Hindlimb muscle (tissue), 1 donor: ENCODE results near the gene ROMO1. TPM values are rescaled to one million over a fixed set of nuclear protein-coding genes. Genes with fewer than 3 reads are reported as not detected.
"Not testable (repeated sequence)": the region's sequence is repeated elsewhere in the genome, so short reads cannot be mapped to it uniquely, and the experiment has no call there.

Experiments
- DNase-seq: peaks from one replicate; pipeline ENCODE4 v3.0.0-alpha.2; 2013
- polyA plus RNA-seq: library from polyadenylated mRNA; unstranded; fragments of 120-200 nt; gene quantifications from one replicate; pipeline ENCODE4 v1.2.1, GENCODE V29; 2013; ENCODE audit not compliant: insufficient read length

ROMO1 gene
- polyA plus RNA-seq, 1 donor = 76.7 TPM

GRCh38 chr20:35731862-35732643 lies 32.8 kb downstream of the ROMO1 start:
- DNase-seq = no peak

DNA sequence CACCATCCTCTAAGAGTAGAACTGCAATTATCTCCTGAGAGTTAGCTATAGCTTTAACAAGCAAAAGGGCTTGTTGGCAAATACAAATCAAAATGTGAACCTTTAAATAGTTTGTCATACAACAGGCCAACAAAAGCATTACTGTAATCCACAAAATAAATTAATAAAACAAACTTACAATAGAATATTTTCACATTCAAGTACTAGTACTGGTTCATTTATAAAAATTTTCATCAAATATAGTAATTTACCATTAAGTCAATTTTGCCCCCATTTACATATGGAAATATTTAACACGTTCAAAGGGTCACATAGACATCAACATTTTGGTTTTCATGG lies 33.4 kb downstream of the ROMO1 start:
- no peak for DNase-seq

GRCh38 chr20:35734374-35734773 lies 35.2 kb downstream of the ROMO1 start:
- no peak for DNase-seq

- no peak for DNase-seq
Measured at GRCh38 chr20:35734777-35735649, 35.8 kb downstream of the ROMO1 start.

DNA sequence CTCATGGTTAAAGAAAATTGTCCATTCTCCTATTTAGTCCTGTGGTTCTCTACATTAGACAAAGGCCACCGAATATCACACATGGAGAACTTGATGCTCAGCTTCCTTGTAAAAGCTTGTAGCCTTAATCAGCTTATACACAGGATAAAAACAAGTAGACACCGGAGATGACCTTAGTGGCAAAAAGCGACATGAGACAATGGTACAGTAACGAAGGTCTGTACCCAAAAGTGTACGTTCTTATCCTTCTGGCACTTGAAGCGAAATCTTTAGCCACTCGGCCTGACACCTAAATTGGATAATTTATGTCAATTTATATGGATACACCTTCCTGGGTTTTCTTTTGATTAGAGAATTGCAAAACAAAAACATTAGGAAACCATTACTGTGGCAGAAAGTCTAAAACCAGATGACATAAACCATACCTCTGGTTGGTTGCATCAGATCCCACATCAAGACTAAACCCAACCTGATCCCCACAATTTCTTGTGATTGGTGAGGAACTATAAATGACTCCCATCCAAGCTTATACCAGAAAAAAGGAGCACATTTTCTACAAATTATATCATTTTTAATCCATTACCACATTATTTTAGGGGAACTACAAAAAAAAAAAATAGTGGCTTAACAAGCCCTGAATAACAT lies 36.7 kb downstream of the ROMO1 start:
- DNase-seq = no peak

DNA sequence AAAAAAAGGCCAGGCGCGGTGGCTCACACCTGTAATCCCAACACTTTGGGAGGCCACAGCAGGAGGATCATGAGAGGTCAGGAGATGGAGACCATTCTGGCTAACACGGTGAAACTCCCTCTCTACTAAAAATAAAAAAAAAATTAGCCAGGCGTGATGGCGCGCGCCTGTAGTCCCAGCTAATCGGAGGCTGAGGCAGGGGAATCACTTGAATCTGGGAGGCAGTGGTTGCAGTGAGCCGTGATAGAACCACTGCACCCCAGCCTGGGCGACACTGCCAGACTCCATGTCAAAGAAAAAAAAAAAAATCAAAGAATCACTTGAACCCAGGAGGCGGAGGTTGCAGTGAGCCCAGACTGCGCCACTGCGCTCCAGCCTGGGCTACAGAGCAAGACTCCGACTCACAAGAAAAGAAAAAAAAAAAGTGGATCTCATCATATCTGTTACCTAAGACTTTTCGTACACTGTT lies 38.7 kb downstream of the ROMO1 start:
- DNase-seq = no peak

GRCh38 chr20:35738410-35739179 lies 39.4 kb downstream of the ROMO1 start:
- DNase-seq = no peak

DNA sequence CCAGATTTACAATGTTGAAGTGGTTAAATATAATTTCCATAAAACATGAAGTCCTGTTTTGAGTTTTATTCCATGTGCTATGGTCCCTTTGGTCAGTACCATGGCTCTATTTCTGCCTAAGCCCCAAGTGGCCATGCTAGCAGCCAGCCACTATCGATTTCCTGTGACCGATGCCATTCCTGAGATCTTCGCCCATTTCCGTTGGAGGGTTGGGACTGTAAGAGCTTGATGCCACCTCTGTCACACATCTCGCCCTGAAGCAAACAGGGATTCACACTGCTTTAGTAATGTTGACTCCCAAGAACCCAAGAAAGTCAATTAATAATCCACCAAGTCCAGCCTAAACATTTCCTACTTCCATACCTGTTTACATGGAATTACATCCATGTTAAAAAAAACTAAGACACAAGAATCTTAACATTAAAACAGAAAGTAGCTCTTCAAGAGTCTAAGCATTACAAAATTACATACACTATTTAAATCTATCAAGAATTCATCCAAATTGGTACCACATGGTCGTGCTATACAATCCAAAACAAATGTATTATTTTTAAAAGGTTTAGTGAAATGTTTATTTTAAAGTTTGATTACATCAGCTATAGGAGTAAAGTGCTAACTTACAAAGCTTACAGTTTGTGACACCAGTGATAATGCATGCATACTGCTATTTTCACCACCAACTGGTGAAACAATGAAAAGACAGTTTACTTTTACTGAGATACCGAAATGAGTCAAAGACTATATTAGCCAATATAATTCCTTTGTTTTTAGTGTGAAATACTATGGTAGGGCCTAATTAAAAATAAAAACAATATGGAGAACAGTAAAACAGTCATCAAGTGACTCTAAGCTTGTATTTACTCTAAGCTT lies 40.3 kb downstream of the ROMO1 start:
- no peak for DNase-seq

DNA sequence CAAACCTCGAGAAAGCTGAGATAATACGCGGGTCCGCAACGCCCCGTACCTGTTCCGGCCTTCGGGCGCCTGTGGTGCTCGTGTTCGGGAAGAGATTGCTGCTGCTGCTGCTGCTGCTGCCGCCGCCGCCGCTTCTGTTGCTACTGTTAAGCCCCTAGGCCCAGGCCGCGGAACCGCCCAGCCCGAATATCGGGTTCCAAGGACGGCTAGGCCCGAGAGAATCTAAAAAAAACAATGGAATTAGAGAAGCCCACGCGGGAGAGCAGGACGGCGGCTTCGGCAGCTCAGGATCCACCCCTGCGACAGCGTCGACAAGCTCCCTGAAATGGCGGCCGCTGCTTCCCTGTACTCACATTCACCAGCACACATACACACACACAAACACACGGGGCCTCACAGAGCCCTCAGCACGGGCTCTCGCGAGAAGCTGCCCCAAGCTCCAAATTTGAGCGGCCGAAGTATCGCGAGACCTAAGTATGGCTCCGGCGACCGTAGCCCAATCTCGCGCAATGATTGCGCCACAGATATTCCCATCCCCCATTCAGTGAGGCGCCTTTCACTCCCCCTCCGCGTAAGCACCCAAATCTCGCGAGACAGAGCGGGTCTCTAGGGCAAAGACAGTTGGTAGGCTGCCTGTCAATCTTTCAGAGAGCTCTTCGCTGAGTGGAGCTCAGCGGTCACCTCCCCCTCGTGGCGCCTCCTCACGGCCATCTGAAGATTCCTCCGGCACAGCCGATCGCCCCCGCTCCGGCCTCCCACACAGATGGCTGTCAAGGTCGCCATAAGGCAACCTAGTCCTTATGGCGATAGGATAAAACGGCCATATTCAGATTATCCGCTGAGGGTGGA lies 42.9 kb downstream of the ROMO1 start, which contains the start of gene RBM39:
TSS of gene RBM39 (minus strand) at position 369 of the 849 bp plus-strand sequence. CDS start 1,386 bp downstream, outside the sequence.
- peak; percentile 100 for DNase-seq

- DNase-seq = no peak
Measured at GRCh38 chr20:35742741-35743523, 43.7 kb downstream of the ROMO1 start.

- no peak for DNase-seq
Measured at GRCh38 chr20:35743693-35744491, 44.7 kb downstream of the ROMO1 start.

DNA sequence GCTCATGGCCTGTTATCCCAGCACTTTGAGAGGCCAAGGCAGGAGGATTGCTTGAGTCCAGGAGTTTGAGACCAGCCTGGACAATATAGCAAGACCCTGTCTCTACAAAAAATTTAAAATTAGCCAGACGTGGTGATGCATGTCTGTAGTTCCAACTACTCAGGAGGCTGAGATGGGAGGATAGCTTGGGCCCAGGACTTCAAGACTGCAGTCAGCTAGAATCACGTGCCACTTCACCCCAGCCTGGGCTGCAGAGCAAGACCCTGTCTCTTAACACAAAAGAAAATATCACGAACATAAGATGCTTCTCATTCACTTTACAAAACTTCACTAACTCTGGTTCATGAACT lies 45.3 kb downstream of the ROMO1 start:
- not testable (repeated sequence) for DNase-seq

Other genes starting within 250 kb of the ROMO1 start
- 31.0 TPM for gene CEP250, start 243.8 kb upstream of the ROMO1 start, polyA plus RNA-seq
- gene C20orf173, start 169.8 kb upstream of the ROMO1 start, polyA plus RNA-seq = not detected
- 218 TPM for gene ERGIC3, start 157.3 kb upstream of the ROMO1 start, polyA plus RNA-seq
- gene SPAG4, start 83.6 kb upstream of the ROMO1 start, polyA plus RNA-seq = 3.7 TPM
- 144 TPM for gene CPNE1, start 34.5 kb upstream of the ROMO1 start, polyA plus RNA-seq
- gene RBM12, start 34.5 kb upstream of the ROMO1 start, polyA plus RNA-seq = 49.3 TPM
- gene NFS1, start 53 bp upstream of the ROMO1 start, polyA plus RNA-seq = 16.1 TPM
- gene RBM39, start 42.9 kb downstream of the ROMO1 start, polyA plus RNA-seq = 282 TPM
- 29.4 TPM for gene PHF20, start 72.6 kb downstream of the ROMO1 start, polyA plus RNA-seq